Keratinocyte (primary cell): ENCODE results near the gene HMG20A. TPM values are rescaled to one million over a fixed set of nuclear protein-coding genes. Genes with fewer than 3 reads are reported as not detected.

ENCODE experiments used
- DNase-seq: peaks from one replicate; pipeline ENCODE4 v3.0.0-alpha.2; 2011; ENCODE audit warnings: low read depth, missing footprints, low spot score
- FAIRE-seq: peaks from 2 replicates; lab custom pipeline; 2011; peaks lifted over from hg19 to GRCh38; lab: Jason Lieb, UNC
- H2AFZ ChIP-seq: 2 replicates; pipeline ENCODE4 v1.6.0; 2012; ENCODE audit warnings: low read length, control low read depth, inconsistent platforms; ENCODE audit not compliant: control insufficient read depth
- H3K27ac ChIP-seq: 2 replicates; pipeline ENCODE4 v1.5.1; 2011; ENCODE audit warnings: low read length; ENCODE audit not compliant: control insufficient read depth, insufficient read depth
- H3K27me3 ChIP-seq: 3 replicates; pipeline ENCODE4 v1.6.0; 2011; ENCODE audit warnings: low read length; ENCODE audit not compliant: control insufficient read depth, insufficient read depth; ENCODE audit errors: extremely low read depth
- H3K36me3 ChIP-seq, 2 experiments: 2 replicates in 1 of 2; 3 replicates in 1 of 2; pipeline ENCODE4 v1.5.1; 2011; ENCODE audit warnings: low read length in 2 of 2, mild to moderate bottlenecking in 1 of 2; ENCODE audit not compliant: control insufficient read depth in 2 of 2, insufficient read depth in 2 of 2; ENCODE audit errors: extremely low read depth in 1 of 2
- H3K4me1 ChIP-seq: 3 replicates; pipeline ENCODE4 v1.5.1; 2011; ENCODE audit warnings: low read length; ENCODE audit not compliant: control insufficient read depth, insufficient read depth; ENCODE audit errors: extremely low read depth
- H3K4me2 ChIP-seq: 3 replicates; pipeline ENCODE4 v1.6.0; 2011; ENCODE audit warnings: low read depth, low read length; ENCODE audit not compliant: control insufficient read depth, insufficient read depth; ENCODE audit errors: extremely low read depth
- H3K4me3 ChIP-seq, 3 experiments: fragments of 200-600 bp in 1 of 3; sonication (generic) in 1 of 3; 2 replicates in 2 of 3; 3 replicates in 1 of 3; pipeline ENCODE4 v1.5.1; 2011 to 2016; ENCODE audit warnings: low read length in 3 of 3, mild to moderate bottlenecking in 3 of 3, control low read depth in 2 of 3, inconsistent platforms in 1 of 3, low read depth in 1 of 3, mixed read lengths in 1 of 3, mixed run types in 1 of 3, moderate library complexity in 1 of 3; ENCODE audit not compliant: control insufficient read depth in 2 of 3, insufficient read depth in 2 of 3; ENCODE audit errors: extremely low read depth in 1 of 3
- H3K79me2 ChIP-seq: 2 replicates; pipeline ENCODE4 v1.6.0; 2012; ENCODE audit warnings: low read length; ENCODE audit not compliant: control insufficient read depth, insufficient read depth
- H3K9ac ChIP-seq: 3 replicates; pipeline ENCODE4 v1.6.0; 2011; ENCODE audit warnings: low read length; ENCODE audit not compliant: control insufficient read depth, insufficient read depth; ENCODE audit errors: extremely low read depth
- H3K9me1 ChIP-seq: 3 replicates; pipeline ENCODE4 v1.6.0; 2011; ENCODE audit warnings: low read length; ENCODE audit not compliant: control insufficient read depth, insufficient read depth; ENCODE audit errors: extremely low read depth
- H3K9me3 ChIP-seq: 2 replicates; pipeline ENCODE4 v1.5.1; 2012; ENCODE audit warnings: low read depth, low read length; ENCODE audit not compliant: control insufficient read depth
- H4K20me1 ChIP-seq: 3 replicates; pipeline ENCODE4 v1.6.0; 2011; ENCODE audit warnings: low read length; ENCODE audit not compliant: control insufficient read depth, insufficient read depth; ENCODE audit errors: extremely low read depth
- CTCF ChIP-seq, 3 experiments: IDR thresholded peaks in 1 of 3; conservative IDR thresholded peaks in 1 of 3; optimal IDR thresholded peaks in 1 of 3; 2 replicates in 2 of 3; 3 replicates in 1 of 3; pipeline versions ENCODE3 to v1.5.1; 2011; ENCODE audit warnings: low read length in 3 of 3, mild to moderate bottlenecking in 3 of 3, moderate library complexity in 2 of 3, control low read depth in 1 of 3, inconsistent platforms in 1 of 3; ENCODE audit not compliant: insufficient read depth in 2 of 3; ENCODE audit errors: extremely low read depth in 1 of 3
- EZH2 ChIP-seq: IDR thresholded peaks from one replicate; pipeline ENCODE4 v1.6.1; 2012; ENCODE audit warnings: inconsistent platforms, mild to moderate bottlenecking, low read length, moderate library complexity
- dilution Hi-C: fragments of 300-500 bp; cut with MboI; formaldehyde crosslinking; loops from one replicate; pipeline ENCODE4 v1.7.0; 2020; ENCODE audit warnings: low sequenced_read_pairs; ENCODE audit not compliant: extremely low pct_ligation_motif_present
- polyA minus RNA-seq, 3 experiments: library from RNA; depleted of rRNA, polyadenylated mRNA; stranded (reverse); fragments of >200 nt; gene quantifications; 1 replicate in 1 of 3; 2 replicates in 1 of 3; 3 replicates in 1 of 3; pipeline ENCODE4 v1.2.3, GENCODE V29; 2011
- polyA plus RNA-seq, 5 experiments: library from polyadenylated mRNA; depleted of rRNA in 3 of 5; stranded (reverse) in 3 of 5; stranded (forward) in 1 of 5; unstranded in 1 of 5; fragments of >200 nt; gene quantifications; 1 replicate in 1 of 5; 2 replicates in 3 of 5; 3 replicates in 1 of 5; pipeline versions ENCODE4 v1.2.1 to v1.2.3, GENCODE V29; 2011 to 2012; ENCODE audit warnings: missing spikeins in 2 of 5, low read depth in 1 of 5, low replicate concordance in 1 of 5

The HMG20A gene
- polyA plus RNA-seq (32.2 to 44.6 TPM (median 36.1 TPM) in 3 replicates), polyA minus RNA-seq (27.1 to 49.9 TPM (median 38.2 TPM) in 3 replicates)
- 25.3 TPM for polyA plus RNA-seq (2011; ENCODE audit: low read depth)
- polyA plus RNA-seq (2011; cell fraction: cytosol; rRNA removed), result 25.8 and 37.8 TPM in 2 replicates
- polyA plus RNA-seq (2011; cell fraction: nucleus; rRNA removed), result 44.6 and 54.7 TPM in 2 replicates
- polyA plus RNA-seq (2012; ENCODE audit: low replicate concordance), result 9.7 and 18.7 TPM in 2 replicates
- polyA minus RNA-seq (2011; cell fraction: cytosol; rRNA and poly(A)+ RNA removed), result 39.7 TPM
- polyA minus RNA-seq (2011; cell fraction: nucleus; rRNA and poly(A)+ RNA removed), result 26.8 and 59.3 TPM in 2 replicates

GRCh38 chr15:77420610-77421369 is at the start of gene HMG20A:
Gene HMG20A (plus strand): TSS chr15:77420888. CDS start chr15:77458408, 37,520 bp downstream.
- Histone ChIP-seq H3K27ac (peak within 1 kb of the TSS; percentile 87), H3K79me2 (peaks cover 55% of the 10 kb centered on the region), H2AFZ (peak within 1 kb of the TSS; percentile 97), H3K9me3 (no peaks in the 10 kb centered on the region), H3K4me2 (peak within 1 kb of the TSS; percentile 82), H3K9ac (peak within 1 kb of the TSS; percentile 93), H3K4me1 (peaks cover 29% of the 10 kb centered on the region), H3K9me1 (no peaks in the 10 kb centered on the region), H3K27me3 (no peaks in the 10 kb centered on the region), H3K36me3 (no peaks in the 10 kb centered on the region), H3K4me3 (peak within 1 kb of the TSS; percentile 70 to 82 (median 78)), H4K20me1 (no peaks in the 10 kb centered on the region)
- peak in 1 of 3 experiments; percentile 5 for TF ChIP-seq CTCF (optimal IDR thresholded peaks at IDR 0.05 in 1 of 3, IDR thresholded peaks at IDR 0.05 in 1 of 3, conservative IDR thresholded peaks at IDR 0.05 in 1 of 3; ENCODE audit: extremely low read depth in 1 of 3, insufficient read depth in 2 of 3, low read length in 3 of 3)
- no peak for TF ChIP-seq EZH2
- peak; percentile 68 for FAIRE-seq
- dilution Hi-C loops, result no loop called here
- DNase-seq, result no peak

GRCh38 chr15:77371850-77372563 is 48.7 kb upstream of the HMG20A start:
- TF ChIP-seq CTCF (optimal IDR thresholded peaks at IDR 0.05 in 1 of 3, IDR thresholded peaks at IDR 0.05 in 1 of 3, conservative IDR thresholded peaks at IDR 0.05 in 1 of 3; ENCODE audit: extremely low read depth in 1 of 3, insufficient read depth in 2 of 3, low read length in 3 of 3), result no peak
- TF ChIP-seq EZH2, result no peak
- dilution Hi-C loops, result no loop called here
- no peak overlapping the region for H2AFZ ChIP-seq
- no peak overlapping the region for H3K4me3 ChIP-seq
- no peaks in the 10 kb centered on the region for H3K9me3 ChIP-seq
- no peak for DNase-seq
- H3K27ac ChIP-seq, result no peak overlapping the region
- no peak overlapping the region for H3K4me2 ChIP-seq
- no peaks in the 10 kb centered on the region for H3K9me1 ChIP-seq
- no peak overlapping the region for H3K9ac ChIP-seq
- H3K27me3 ChIP-seq, result no peaks in the 10 kb centered on the region
- no peak for FAIRE-seq
- H3K4me1 ChIP-seq, result no peaks in the 10 kb centered on the region
- H3K79me2 ChIP-seq, result no peaks in the 10 kb centered on the region
- no peaks in the 10 kb centered on the region for H4K20me1 ChIP-seq
- H3K36me3 ChIP-seq, result no peaks in the 10 kb centered on the region
